Stimulated activated CD4-positive, alpha-beta T cell treated with anti-CD3 and anti-CD28 coated beads, Interleukin-1b, Interleukin-23, amount 100 ng/mL, for 4 hours (primary cell): Measurements from ENCODE around the gene ANKRD23.
"Not testable (repeated sequence)": the region's sequence is repeated elsewhere in the genome, so short reads cannot be mapped to it uniquely, and the experiment has no call there.

Experiments
- DNase-seq, 2 donors: peaks; one replicate each; pipeline ENCODE4 v3.0.0-alpha.2; 2020; ENCODE audit warnings: low read depth in 2 of 2

The ANKRD23 gene

DNA sequence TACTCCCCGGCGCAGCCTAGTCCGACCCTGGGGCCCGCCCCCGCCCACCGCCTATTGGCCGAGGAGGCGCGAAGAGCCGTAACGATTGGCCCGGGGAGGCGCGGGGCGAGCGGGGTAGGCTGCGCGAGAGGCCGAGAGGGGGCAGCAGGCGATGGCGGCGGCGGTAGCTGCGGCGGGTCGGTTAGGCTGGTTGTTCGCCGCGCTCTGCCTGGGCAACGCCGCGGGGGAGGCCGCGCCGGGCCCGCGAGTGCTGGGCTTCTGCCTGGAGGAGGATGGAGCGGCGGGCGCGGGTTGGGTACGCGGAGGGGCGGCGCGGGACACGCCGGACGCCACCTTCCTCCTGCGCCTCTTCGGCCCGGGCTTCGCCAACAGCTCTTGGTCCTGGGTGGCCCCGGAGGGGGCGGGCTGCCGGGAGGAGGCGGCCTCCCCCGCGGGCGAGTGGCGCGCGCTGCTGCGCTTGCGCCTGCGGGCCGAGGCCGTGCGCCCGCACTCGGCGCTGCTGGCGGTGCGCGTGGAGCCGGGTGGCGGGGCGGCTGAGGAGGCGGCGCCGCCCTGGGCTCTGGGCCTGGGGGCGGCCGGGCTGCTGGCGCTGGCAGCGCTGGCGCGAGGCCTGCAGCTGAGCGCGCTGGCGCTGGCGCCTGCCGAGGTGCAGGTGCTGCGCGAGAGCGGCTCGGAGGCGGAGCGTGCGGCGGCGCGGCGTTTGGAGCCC lies 27.5 kb downstream of the ANKRD23 start, which contains the start of gene CNNM3:
Gene CNNM3, plus strand, starts transcription at position 142 of the 709 bp plus-strand sequence. Its CDS starts 10 bp downstream, at position 152.
- DNase-seq = peak; percentile 92 to 97

DNA sequence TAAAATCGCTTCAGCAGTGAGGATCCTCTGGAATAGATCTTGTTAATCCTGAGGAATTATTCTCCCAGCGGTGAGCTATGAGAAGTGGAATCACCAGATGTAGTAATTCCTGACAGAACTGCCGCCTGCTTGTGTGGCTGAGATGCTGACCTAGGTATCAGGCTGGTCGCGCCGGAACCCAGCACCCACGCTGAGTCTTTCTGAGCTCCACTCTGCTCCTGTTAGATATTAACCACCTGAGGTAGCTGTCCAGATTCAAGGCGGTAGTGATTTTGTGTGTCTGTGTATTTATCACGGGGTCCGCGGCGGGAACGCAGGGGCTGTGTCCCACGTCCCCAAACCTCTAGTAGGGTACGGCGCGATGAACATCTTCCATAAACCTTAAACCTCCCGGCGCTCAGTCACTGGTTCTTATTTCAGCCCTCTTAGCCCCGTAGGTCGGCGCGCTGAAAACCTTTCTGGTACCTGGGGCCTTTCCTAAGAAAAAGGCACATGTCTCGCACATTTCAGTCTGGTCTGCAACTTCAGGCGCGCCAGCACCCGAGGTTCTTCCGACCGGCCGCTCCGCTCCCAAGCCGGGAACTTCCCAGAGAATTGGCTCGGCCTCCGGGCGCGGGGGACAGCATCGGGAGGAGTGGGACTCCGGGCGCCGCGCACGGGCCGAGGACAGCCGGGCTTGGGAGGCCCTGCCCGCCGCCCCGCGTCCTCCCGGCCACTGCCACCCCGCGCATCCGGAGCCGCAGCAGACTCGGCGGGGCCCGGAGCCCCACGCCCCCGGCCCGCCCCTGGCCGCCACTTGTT lies 28.3 kb downstream of the ANKRD23 start:
- DNase-seq = no peak

DNA sequence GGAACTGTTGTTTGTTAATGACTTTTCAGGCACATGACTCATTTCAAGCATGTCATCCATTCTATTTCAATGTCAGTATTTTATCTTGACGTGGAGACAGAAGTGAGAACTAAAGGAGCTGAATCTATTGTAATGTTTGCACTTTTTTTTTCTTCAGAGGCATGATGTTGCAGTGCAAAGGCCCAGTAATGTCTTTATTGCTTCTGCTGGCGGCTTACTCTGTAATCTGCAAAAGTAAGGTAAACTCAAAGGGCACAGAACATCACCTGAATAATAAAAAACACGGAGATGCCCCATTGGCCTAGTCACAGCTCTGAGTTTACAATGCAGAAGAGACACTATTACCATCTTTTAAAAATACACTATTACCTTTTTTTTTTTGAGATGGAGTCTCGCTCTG lies 30.2 kb downstream of the ANKRD23 start:
- DNase-seq = no peak

DNA sequence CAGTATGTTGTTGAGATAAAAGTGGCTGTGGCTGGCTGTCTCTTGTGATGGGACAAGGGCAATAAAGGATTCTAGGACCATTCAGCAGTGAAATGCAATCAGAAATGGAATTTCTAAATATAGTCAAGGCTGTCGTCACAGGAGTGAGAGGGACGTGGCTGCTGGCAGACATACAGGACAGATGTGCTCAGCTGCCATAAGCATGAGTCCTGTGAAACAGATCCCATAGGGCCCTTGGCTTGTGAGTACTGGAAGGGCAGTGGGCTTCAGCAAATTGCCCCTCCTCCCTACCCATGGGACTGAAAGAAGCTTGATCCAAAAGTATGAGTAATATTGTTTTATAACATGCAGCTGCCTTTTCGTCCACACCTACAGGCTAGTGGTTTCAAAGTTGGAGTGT lies 31.9 kb downstream of the ANKRD23 start:
- DNase-seq = no peak

- DNase-seq = no peak
Observed at GRCh38 chr2:96810783-96811192, 33.0 kb downstream of the ANKRD23 start.

DNA sequence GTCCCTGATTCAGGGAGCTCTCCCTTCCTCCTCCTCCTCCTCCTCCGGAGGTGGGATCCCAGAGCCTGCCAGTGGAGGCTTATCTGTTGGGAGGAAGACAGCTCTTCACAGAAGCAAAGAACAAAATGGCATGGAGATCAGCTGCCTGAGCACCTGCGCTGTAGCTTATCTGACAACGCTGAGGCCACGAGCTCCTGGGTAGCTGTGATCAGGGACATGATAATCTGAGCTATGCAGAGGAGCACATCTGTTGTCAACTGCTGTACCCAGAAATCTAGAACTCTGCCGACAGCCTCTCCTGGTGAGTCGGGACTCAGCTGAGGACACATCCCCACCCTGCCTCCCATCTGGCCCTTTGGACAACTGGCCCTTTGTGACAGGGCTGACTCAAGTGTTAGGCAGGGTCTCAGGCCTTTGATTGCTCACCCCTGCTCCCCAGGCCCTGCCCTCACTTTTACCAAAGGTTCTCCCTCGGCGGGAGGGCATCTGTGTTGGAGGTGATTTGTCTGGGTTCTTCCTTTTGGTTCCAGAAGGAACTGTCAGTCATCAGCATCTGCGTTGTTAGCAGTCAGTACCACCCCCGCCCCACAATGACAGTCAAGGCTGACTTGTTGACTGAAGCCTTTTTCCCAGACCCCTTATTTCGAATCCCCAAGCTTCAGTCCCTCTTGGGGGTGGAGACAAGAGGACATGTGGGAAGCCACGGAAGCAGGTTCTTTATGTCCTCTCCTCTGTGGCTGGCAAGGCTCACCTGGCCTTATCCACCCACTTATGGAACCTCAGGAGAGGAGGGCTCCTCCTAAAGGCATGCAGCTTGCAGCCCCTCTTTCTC lies 33.7 kb downstream of the ANKRD23 start:
- DNase-seq = no peak

- DNase-seq = no peak
Observed at GRCh38 chr2:96809216-96809882, 34.5 kb downstream of the ANKRD23 start.

- no peak for DNase-seq
Observed at GRCh38 chr2:96808176-96808837, 35.5 kb downstream of the ANKRD23 start.

DNA sequence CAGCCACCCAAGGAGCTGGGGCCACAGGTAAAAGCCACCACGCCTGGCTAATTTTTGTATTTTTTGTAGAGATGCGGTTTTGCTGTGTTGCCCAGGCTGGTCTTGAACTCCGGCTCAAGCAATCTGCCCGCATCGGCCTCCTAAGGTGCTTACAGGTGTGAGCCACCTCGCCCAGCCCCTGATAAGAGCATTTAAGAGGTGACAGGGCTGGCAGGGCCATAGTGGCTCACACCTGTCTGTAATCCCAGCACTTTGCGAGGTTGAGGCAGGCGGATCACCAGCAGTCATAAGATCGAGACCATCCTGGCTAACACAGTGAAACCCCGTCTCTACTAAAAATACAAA lies 36.7 kb downstream of the ANKRD23 start:
- DNase-seq = no peak

DNA sequence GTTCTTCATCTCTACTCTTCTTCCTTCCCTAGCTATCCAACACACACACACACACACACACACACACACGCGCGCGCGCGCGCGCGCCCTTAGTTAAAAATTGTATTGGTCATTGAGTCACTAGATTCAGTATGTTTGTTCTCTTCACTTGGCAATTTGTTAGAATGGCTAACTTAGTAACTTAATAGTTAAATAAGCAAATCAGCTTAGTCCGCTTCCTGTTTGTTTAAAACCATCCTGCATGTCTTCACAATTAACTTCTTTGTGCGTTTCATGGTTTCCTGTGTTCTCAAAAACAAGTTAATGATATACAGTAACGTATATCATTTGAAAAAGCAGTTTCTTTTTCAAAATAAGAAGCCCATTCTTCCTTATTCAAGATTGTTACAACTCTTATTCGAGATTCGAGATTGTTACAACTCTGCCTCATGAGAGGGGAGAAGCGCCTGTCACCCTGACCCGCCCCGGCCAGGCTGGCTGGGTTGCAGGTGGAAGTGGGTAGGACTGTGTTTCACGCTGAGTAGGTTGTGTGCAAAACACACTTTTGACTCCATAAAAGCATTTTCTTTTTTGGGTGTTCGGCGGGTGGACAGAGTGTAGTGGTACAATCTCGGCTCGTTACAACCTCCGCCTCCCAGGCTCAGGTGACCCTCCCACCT lies 37.2 kb downstream of the ANKRD23 start:
- DNase-seq = no peak

DNA sequence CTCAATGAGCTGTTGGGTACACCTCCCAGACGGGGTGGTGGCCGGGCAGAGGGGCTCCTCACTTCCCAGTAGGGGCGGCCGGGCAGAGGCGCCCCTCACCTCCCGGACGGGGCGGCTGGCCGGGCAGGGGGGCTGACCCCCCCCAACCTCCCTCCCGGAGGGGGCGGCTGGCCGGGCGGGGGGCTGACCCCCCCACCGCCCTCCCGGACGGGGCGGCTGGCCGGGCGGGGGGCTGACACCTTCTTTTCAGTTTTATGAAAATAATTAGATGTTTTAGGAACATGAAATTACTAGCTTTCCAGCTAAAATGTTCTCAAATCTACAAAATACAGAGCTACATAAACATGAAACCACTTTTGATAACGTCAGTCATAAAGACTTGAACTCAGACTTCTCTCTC lies 37.9 kb downstream of the ANKRD23 start:
- not testable (repeated sequence) for DNase-seq

- DNase-seq = no peak
Observed at GRCh38 chr2:96804986-96805385, 38.8 kb downstream of the ANKRD23 start.

DNA sequence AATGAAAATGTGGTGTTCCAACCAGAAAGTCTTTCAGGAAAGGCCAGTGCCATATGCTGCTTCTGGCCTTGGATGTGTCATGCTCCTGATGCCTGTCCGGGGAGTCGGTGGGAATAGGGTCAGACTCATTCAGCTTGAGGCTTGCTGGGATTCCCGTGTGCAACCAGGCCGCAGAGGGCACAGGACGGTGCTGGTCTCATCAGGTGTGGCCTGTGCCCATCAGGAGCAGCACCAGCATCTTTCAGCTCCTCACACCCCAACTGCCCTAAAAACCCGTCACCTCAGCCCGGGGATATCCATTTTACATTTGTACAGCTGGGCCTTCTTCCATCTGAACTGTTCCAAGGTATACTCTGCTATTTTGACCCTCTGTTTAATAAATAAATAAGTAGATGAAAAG lies 41.1 kb downstream of the ANKRD23 start:
- DNase-seq = no peak

- peak; percentile 28 to 39 for DNase-seq
Observed at GRCh38 chr2:96801786-96802595, 41.8 kb downstream of the ANKRD23 start.

- DNase-seq = peak; percentile 69 to 70
Observed at GRCh38 chr2:96801005-96801785, 42.6 kb downstream of the ANKRD23 start.

GRCh38 chr2:96800061-96801004 lies 43.5 kb downstream of the ANKRD23 start:
- no peak for DNase-seq

GRCh38 chr2:96799623-96799935 lies 44.2 kb downstream of the ANKRD23 start:
- no peak for DNase-seq
